HL-60 (cell line): ENCODE data around the gene EPB41L4B.

ENCODE experiments used
- CTCF ChIP-seq: IDR thresholded peaks from one replicate; pipeline ENCODE4 v1.5.1; 2011; ENCODE audit warnings: low read length, control low read depth, inconsistent platforms; ENCODE audit not compliant: insufficient read depth
- GABPA ChIP-seq: IDR thresholded peaks from 2 replicates; pipeline ENCODE4 v1.6.1; 2012; ENCODE audit warnings: low read depth
- TF ChIP-seq, protein P1 (sequence below): IDR thresholded peaks from 2 replicates; pipeline ENCODE4 v1.6.1; 2012; ENCODE audit warnings: low read depth; ENCODE audit not compliant: insufficient replicate concordance

- TF ChIP-seq, protein P1, sequence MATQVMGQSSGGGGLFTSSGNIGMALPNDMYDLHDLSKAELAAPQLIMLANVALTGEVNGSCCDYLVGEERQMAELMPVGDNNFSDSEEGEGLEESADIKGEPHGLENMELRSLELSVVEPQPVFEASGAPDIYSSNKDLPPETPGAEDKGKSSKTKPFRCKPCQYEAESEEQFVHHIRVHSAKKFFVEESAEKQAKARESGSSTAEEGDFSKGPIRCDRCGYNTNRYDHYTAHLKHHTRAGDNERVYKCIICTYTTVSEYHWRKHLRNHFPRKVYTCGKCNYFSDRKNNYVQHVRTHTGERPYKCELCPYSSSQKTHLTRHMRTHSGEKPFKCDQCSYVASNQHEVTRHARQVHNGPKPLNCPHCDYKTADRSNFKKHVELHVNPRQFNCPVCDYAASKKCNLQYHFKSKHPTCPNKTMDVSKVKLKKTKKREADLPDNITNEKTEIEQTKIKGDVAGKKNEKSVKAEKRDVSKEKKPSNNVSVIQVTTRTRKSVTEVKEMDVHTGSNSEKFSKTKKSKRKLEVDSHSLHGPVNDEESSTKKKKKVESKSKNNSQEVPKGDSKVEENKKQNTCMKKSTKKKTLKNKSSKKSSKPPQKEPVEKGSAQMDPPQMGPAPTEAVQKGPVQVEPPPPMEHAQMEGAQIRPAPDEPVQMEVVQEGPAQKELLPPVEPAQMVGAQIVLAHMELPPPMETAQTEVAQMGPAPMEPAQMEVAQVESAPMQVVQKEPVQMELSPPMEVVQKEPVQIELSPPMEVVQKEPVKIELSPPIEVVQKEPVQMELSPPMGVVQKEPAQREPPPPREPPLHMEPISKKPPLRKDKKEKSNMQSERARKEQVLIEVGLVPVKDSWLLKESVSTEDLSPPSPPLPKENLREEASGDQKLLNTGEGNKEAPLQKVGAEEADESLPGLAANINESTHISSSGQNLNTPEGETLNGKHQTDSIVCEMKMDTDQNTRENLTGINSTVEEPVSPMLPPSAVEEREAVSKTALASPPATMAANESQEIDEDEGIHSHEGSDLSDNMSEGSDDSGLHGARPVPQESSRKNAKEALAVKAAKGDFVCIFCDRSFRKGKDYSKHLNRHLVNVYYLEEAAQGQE: no peak
- TF ChIP-seq CTCF (no peak), GABPA (no peak)
These were observed 78.1 kb downstream of the EPB41L4B start for GRCh38 chr9:109242741-109243140.
